ENCODE measurements around the gene SLC45A3.

SLC45A3 gene

DNA sequence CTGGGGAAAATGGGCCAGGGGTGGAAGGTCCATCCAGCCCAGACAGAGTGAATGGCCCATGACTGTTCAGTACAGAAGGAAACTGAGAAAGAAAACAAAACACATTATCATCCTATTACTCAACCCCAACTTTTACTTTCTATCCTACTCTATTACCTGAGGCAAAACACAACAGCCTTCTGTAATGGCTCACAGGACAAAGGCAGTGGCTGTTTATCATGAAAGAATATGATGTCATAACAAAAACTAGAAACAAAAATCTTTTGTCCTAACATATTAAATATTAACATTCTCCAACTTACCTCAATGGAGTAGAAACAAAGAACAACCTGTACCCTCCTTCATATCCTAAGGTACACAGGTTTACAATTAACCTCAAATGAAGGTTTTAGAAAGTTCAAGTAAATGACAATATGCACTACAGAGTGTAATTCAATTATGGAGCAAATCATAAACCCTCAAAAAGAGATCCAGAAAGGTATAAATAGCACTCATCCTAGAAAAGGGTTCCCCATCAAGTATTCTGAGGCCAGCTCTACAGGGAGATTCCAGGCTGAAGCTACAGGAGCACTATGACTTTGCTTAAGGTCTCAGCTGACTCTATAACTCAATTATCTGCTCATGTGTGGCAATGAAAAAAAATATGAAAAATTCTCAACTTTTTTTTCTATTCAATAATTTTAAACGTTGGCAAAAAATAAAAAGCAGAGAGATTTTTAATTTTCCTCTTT lies 63.6 kb downstream of the SLC45A3 start:
- no peaks in the 10 kb centered on the region for H3K4me1 ChIP-seq
- no peak for DNase-seq
- TF ChIP-seq, protein P1, sequence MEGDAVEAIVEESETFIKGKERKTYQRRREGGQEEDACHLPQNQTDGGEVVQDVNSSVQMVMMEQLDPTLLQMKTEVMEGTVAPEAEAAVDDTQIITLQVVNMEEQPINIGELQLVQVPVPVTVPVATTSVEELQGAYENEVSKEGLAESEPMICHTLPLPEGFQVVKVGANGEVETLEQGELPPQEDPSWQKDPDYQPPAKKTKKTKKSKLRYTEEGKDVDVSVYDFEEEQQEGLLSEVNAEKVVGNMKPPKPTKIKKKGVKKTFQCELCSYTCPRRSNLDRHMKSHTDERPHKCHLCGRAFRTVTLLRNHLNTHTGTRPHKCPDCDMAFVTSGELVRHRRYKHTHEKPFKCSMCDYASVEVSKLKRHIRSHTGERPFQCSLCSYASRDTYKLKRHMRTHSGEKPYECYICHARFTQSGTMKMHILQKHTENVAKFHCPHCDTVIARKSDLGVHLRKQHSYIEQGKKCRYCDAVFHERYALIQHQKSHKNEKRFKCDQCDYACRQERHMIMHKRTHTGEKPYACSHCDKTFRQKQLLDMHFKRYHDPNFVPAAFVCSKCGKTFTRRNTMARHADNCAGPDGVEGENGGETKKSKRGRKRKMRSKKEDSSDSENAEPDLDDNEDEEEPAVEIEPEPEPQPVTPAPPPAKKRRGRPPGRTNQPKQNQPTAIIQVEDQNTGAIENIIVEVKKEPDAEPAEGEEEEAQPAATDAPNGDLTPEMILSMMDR (IDR thresholded peaks at IDR 0.05; ENCODE audit: low read depth, low read length): no peak
- no peaks in the 10 kb centered on the region for H3K9me3 ChIP-seq
- H3K27me3 ChIP-seq: no peaks in the 10 kb centered on the region
- H3K4me3 ChIP-seq (ENCODE audit: low read depth, low read length): no peak overlapping the region
- peaks cover 36% of the 10 kb centered on the region for H3K36me3 ChIP-seq

DNA sequence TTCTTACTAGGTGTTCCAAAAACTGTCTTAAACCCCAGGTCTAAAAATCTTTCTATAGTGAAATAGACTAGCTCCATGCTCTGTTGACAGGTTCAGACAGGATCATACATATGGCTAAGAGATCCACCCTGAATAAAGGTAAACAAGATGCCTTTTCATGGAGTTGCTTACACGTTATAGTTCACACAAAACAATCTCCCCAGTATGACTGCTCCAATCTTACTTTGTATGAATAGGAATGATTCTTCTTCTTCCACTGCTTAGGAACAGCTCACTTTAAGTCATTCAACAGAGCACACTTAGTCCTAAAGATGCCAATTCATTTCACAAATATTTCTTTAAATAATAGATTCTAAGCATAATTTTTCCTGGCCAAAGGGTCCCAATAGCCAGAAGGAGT lies 64.5 kb downstream of the SLC45A3 start:
- Histone ChIP-seq H3K4me3 (ENCODE audit: low read depth, low read length) (no peak overlapping the region), H3K36me3 (peaks cover 35% of the 10 kb centered on the region), H3K27me3 (no peaks in the 10 kb centered on the region), H3K9me3 (no peaks in the 10 kb centered on the region), H3K4me1 (no peaks in the 10 kb centered on the region)
- TF ChIP-seq, protein P1 (IDR thresholded peaks at IDR 0.05; ENCODE audit: low read depth, low read length): no peak
- DNase-seq: no peak

DNA sequence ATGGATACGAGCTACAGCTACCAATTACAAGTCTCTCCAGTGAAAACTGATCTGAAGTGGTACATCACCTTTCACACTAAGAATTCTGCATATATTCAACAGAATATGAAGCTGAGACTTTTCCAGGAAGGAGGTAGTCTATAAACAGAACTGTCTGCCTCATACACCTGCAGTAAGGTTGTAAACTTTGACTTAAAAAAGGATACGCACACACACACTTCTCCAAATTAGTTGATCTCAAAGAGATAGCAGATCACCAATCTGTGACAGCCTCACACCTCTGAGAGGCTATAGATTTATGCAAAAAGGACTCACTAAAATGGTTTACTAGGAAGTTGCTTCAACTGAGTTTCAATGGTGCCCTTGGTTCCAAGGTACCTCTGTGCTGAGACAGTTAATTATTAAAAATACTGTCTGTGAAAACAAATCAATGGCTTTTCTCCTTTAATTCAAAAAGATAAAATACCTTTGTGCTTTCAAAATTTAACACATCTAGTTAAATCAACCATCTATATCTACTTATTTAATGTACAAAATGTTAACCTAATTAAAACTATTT lies 66.4 kb downstream of the SLC45A3 start:
- Histone ChIP-seq H3K27me3 (no peaks in the 10 kb centered on the region), H3K9me3 (no peaks in the 10 kb centered on the region), H3K36me3 (peaks cover 20% of the 10 kb centered on the region), H3K4me1 (no peaks in the 10 kb centered on the region), H3K4me3 (ENCODE audit: low read depth, low read length) (no peak overlapping the region)
- no peak for DNase-seq
- TF ChIP-seq, protein P1 (IDR thresholded peaks at IDR 0.05; ENCODE audit: low read depth, low read length): no peak

DNA sequence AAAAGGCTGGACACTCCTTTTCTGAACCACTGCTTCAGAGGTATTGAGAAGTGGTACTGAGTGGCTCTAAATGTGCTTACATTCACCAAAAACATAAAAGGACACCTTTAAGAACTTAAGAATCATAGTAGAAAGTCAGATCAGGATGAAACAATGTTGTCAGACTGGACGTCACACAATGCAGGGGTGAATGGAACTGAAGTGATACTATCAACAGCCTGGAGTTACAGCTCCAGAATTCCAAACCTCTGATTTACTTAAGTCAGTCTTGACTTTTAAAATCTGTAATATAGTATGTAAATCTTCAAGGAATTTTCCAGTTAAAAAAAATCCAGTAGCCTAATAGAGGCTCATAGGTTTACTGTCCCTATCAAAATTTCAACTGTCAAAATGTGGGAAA lies 67.8 kb downstream of the SLC45A3 start:
- Histone ChIP-seq H3K4me1 (no peaks in the 10 kb centered on the region), H3K36me3 (peaks cover 13% of the 10 kb centered on the region), H3K27me3 (no peaks in the 10 kb centered on the region), H3K4me3 (ENCODE audit: low read depth, low read length) (no peak overlapping the region), H3K9me3 (no peaks in the 10 kb centered on the region)
- TF ChIP-seq, protein P1 (IDR thresholded peaks at IDR 0.05; ENCODE audit: low read depth, low read length): no peak
- DNase-seq: no peak

DNA sequence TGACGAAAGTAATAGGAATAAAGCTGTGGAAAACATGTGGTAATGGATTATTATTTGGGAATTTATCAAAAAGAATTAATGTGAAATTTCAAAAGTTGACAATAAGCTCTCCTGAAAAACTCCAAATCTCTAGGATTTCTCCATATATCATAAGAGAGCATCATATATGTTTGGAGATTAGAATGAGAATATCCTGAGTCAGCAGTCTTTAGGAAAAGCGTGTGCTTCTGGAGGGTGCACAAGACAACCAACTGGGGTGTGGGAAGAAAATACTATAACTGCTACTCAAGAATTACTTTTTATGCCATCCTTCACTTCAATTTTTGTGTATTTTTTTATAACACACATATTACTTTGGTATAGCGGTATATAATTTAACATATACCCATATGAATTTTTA lies 68.2 kb downstream of the SLC45A3 start:
- Histone ChIP-seq H3K4me1 (no peaks in the 10 kb centered on the region), H3K4me3 (ENCODE audit: low read depth, low read length) (no peak overlapping the region), H3K36me3 (peaks cover 11% of the 10 kb centered on the region), H3K27me3 (no peaks in the 10 kb centered on the region), H3K9me3 (no peaks in the 10 kb centered on the region)
- TF ChIP-seq, protein P1 (IDR thresholded peaks at IDR 0.05; ENCODE audit: low read depth, low read length): no peak
- no peak for DNase-seq

DNA sequence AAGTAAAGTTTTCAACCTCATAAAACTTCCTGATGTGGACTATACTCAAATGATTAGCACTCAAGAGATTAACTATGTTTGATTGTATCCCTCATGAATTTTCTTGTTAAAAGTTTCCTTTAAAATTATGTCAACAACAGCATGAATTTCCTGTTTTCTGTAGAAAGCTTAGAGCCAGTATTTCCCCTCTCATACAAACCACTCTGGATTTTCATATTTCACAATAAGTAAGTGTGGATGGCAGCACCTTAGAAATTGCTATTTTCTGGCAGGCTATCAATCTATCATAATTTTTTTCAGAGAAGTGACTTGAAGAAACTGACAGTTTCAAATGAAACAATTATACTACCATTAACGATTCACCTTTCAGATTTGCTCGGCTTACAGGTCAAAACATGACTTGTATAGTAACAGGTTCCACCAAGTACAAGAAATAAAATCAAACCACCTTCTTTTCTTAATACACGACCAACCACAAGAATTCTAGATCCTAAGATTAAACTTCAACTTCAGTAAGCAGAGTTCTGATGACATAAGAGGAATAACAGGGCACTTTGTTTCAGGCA lies 69.3 kb downstream of the SLC45A3 start:
- Histone ChIP-seq H3K4me3 (ENCODE audit: low read depth, low read length) (no peak overlapping the region), H3K27me3 (no peaks in the 10 kb centered on the region), H3K36me3 (no peaks in the 10 kb centered on the region; the same call in 1 of the 2 replicates), H3K4me1 (no peaks in the 10 kb centered on the region), H3K9me3 (no peaks in the 10 kb centered on the region)
- no peak for DNase-seq
- TF ChIP-seq, protein P1 (IDR thresholded peaks at IDR 0.05; ENCODE audit: low read depth, low read length): no peak

Data from BE2C (cell line).